ENCODE measurements around the gene CTAG1B.
"Not testable (repeated sequence)": the region's sequence is repeated elsewhere in the genome, so short reads cannot be mapped to it uniquely, and the experiment has no call there.

Gene CTAG1B

GRCh38 chrX:154608823-154609222 is 10.3 kb downstream of the CTAG1B start:
- CTCF ChIA-PET; H3K4me1 ChIP-seq (ENCODE audit: control insufficient read depth, insufficient read depth, low read length); H3K4me3 ChIP-seq (ENCODE audit: low read depth, low read length); H3K36me3 ChIP-seq (ENCODE audit: control insufficient read depth in 2 of 2, insufficient read depth in 1 of 2, low read length in 2 of 2); H3K9me3 ChIP-seq (ENCODE audit: control insufficient read depth, insufficient read depth, low read depth, low read length); POLR2A ChIA-PET; H3K27ac ChIP-seq (ENCODE audit: extremely low read depth, low read depth, low read length): not testable (repeated sequence)

GRCh38 chrX:154607976-154608375 is 11.1 kb downstream of the CTAG1B start:
- H3K9me3 ChIP-seq (ENCODE audit: control insufficient read depth, insufficient read depth, low read depth, low read length); H3K4me1 ChIP-seq (ENCODE audit: control insufficient read depth, insufficient read depth, low read length); CTCF ChIA-PET; H3K27ac ChIP-seq (ENCODE audit: extremely low read depth, low read depth, low read length); POLR2A ChIA-PET; H3K36me3 ChIP-seq (ENCODE audit: control insufficient read depth in 2 of 2, insufficient read depth in 1 of 2, low read length in 2 of 2); H3K4me3 ChIP-seq (ENCODE audit: low read depth, low read length): not testable (repeated sequence)

- no peak overlapping the region for H3K4me3 ChIP-seq (ENCODE audit: low read depth, low read length)
- ChIA-PET CTCF (no interaction called here), POLR2A (no interaction called here)
- H3K4me1 ChIP-seq (ENCODE audit: control insufficient read depth, insufficient read depth, low read length) = no peaks in the 10 kb centered on the region
- no peak overlapping the region for H3K27ac ChIP-seq (ENCODE audit: extremely low read depth, low read depth, low read length)
- TF ChIP-seq ZNF239 (tag by site-specific recombination; IDR thresholded peaks at IDR 0.05) (no peak), SALL2 (tag by site-specific recombination; IDR thresholded peaks at IDR 0.05; ENCODE audit: borderline replicate concordance) (no peak), MZF1 (tag by site-specific recombination; IDR thresholded peaks at IDR 0.05; ENCODE audit: borderline replicate concordance) (no peak), ZXDB (tag by site-specific recombination; IDR thresholded peaks at IDR 0.05) (no peak), HIC1 (tag by site-specific recombination; IDR thresholded peaks at IDR 0.05) (no peak), ZNF626 (tag by site-specific recombination; IDR thresholded peaks at IDR 0.05) (no peak), WT1 (tag by site-specific recombination; IDR thresholded peaks at IDR 0.05) (no peak), GLI4 (tag by site-specific recombination; IDR thresholded peaks at IDR 0.05) (no peak), REST (tag by site-specific recombination; IDR thresholded peaks at IDR 0.05) (no peak), ZNF157 (tag by site-specific recombination; IDR thresholded peaks at IDR 0.05) (no peak), ZBTB6 (tag by site-specific recombination; IDR thresholded peaks at IDR 0.05) (no peak), ZNF837 (tag by site-specific recombination; IDR thresholded peaks at IDR 0.05) (no peak), ZNF174 (tag by site-specific recombination; IDR thresholded peaks at IDR 0.05) (no peak), ZNF132 (tag by site-specific recombination; IDR thresholded peaks at IDR 0.05; ENCODE audit: borderline replicate concordance) (no peak)
- no peaks in the 10 kb centered on the region for H3K9me3 ChIP-seq (ENCODE audit: control insufficient read depth, insufficient read depth, low read depth, low read length)
- no peaks in the 10 kb centered on the region for H3K36me3 ChIP-seq (ENCODE audit: control insufficient read depth in 2 of 2, insufficient read depth in 1 of 2, low read length in 2 of 2)
These were observed 11.7 kb downstream of the CTAG1B start for GRCh38 chrX:154607370-154607769.

Measured in HEK293 (cell line).